ENCODE results near the gene C1orf35.

C1orf35 gene

GRCh38 chr1:228102791-228103620, at the start of gene C1orf35:
Gene C1orf35 (minus strand): TSS chr1:228103325. CDS start chr1:228103227, 98 bp downstream.
- DNase-seq: peak; percentile 96
- in situ Hi-C loops (cut with HindIII; ENCODE audit: low pct_ligation_motif_present, low pct_unique_long_range_greater_than_20kb, low sequenced_read_pairs): no loop called here

DNA sequence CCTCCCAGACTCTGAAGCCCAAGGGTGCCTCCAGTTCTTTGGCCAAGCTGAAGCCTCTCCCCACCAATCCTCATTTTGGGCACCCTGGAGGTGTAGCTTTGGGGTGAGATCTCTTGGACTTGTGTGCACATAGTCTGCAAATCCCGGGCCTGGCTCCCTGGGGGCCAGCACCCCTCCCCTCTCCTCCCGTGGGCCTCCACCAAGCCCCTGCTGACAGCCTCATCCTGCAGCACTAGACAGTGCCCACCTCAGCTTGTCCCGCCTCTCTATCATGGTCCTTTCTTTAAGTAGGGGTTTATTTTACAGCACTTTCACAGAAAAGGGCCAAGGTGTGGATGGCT, 49.8 kb upstream of the C1orf35 start:
- no peak for DNase-seq
- in situ Hi-C loops (cut with HindIII; ENCODE audit: low pct_ligation_motif_present, low pct_unique_long_range_greater_than_20kb, low sequenced_read_pairs): no loop called here

DNA sequence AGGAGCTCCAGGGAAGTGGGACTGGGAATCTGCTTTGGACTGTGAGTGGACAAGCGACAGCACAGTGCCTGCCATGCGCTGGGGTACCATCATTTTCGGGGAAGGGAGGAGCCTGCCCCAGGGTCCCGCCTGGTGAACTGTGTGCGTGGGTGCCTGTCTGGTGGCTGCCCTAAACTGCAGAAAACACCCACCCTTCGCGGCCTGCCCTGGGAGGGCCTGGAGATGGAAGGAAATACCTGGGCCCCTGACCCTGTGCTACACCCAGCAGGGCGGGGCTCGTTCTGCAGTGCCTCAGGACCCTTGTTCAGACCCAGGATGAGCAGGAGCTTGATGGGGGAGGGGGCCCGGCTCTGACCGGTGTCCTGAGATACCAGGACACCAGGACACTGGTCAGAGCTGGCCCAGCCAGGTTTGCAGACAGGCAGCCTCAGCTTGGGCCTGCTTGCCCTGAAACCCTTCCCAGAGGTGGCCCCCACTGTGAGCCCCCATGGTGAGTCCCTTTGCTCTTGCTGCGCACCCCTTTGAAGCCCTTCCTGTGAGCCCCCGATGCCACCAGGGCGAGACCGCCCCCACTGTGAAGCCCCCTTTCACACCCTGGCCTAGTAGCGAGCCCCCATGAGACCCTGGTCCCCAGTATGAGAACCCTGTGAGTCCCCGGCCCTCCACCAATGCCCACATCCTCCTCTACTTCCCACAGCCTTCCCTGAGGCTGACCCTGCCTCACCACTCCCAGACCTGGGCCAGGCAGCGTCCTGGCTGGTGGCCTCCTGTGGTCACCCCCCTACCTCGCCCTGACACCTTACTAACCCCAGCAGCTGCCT, 49.2 kb upstream of the C1orf35 start:
- no peak for DNase-seq
- in situ Hi-C loops (cut with HindIII; ENCODE audit: low pct_ligation_motif_present, low pct_unique_long_range_greater_than_20kb, low sequenced_read_pairs): no loop called here

GRCh38 chr1:228151180-228151925, 48.2 kb upstream of the C1orf35 start:
- in situ Hi-C loops (cut with HindIII; ENCODE audit: low pct_ligation_motif_present, low pct_unique_long_range_greater_than_20kb, low sequenced_read_pairs): no loop called here
- DNase-seq: no peak

DNA sequence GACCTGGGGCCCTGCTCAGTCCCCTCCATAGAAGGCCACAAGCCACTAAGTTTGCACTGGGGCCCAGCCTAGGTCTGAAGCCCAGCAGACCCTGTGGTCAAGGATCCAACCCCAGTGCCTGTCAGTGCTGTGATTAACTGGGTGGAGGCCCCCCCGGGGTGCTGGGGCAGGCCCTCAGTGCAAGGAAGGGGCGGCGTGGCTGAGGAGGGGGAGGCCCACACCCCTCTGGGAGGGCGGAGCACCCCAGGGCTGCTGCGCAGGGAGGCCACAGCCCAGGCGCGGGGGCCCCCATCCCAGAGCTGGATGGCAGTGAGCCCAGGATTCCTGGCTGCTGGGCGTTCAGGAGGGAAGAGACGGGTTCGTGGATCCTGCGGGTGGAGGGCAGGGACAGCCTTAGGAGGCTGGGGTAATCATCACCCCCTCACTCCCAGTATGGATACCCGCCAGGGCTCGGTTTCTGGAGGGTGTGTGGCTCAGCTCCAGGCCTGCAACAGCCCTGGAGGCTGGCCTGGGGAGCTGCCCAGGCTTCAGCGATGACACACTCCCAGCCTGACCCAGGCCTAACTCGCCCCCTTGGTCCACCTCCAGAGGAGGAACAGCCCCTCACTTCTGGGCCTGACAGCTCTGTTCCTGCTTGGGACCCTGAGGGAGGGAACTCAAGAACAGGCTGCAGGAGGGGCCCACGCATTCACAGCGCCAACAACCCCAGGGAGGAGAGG, 47.5 kb upstream of the C1orf35 start:
- peak; percentile 8 for DNase-seq
- in situ Hi-C loops (cut with HindIII; ENCODE audit: low pct_ligation_motif_present, low pct_unique_long_range_greater_than_20kb, low sequenced_read_pairs): no loop called here

DNA sequence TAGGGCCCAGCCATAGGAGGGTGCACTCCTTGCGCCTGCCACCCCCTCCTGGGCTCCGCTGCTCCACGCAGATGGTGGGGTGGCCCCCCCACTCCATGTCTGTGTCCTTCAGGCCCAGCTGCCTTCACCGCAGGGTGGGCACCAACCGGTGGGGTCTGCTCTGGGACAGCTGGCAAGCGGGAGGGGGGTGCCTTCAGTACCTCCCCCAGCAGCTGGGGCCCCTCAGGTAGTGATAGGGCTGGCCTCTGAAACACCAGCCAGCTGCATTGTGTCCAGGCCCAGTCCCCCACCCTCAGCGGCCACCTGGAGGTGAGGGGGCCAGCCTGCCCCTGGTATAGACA, 47.0 kb upstream of the C1orf35 start:
- in situ Hi-C loops (cut with HindIII; ENCODE audit: low pct_ligation_motif_present, low pct_unique_long_range_greater_than_20kb, low sequenced_read_pairs): no loop called here
- no peak for DNase-seq

DNA sequence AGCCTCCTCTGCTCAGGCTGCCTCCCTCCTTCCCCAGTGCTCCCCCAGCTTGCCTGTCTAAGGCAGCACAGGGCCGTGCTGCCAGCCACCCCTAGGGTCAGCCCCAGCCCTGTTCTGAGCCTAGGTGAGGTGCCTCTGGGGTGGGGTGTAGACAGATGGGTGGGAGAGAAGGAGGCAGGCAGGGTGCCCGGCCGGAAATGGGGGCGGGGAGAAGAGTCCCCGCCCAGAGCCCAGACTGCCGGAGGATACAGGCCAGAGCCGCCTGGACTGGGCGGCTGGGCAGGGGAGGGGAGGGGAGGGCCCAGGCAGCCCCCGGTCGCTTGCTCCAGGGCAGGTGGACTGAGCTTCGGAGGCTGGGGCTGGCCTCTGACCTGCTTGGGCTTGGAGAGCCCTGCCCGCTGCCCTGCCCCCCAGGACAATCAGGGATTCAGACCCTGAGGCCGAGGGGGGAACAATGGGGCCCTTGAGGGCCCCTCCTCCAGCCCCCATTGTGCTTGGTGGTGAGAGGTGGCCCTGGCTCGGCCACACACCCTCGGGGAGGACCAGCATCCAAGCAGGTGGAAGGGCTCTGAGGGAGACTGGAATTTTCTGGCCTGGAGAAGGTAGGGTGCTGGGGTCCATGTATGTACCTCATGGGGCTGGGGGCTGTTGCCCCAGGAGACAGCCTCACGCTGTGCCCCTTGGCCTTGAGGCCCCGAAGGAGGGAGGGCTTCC, 46.4 kb upstream of the C1orf35 start, which contains the start of gene GJC2:
TSS of gene GJC2 (plus strand) at position 525 of the 714 bp plus-strand sequence. CDS start 7,829 bp downstream, outside the sequence.
- DNase-seq: no peak
- in situ Hi-C loops (cut with HindIII; ENCODE audit: low pct_ligation_motif_present, low pct_unique_long_range_greater_than_20kb, low sequenced_read_pairs): no loop called here

GRCh38 chr1:228148935-228149405, 45.8 kb upstream of the C1orf35 start:
- no peak for DNase-seq
- in situ Hi-C loops (cut with HindIII; ENCODE audit: low pct_ligation_motif_present, low pct_unique_long_range_greater_than_20kb, low sequenced_read_pairs): no loop called here

DNA sequence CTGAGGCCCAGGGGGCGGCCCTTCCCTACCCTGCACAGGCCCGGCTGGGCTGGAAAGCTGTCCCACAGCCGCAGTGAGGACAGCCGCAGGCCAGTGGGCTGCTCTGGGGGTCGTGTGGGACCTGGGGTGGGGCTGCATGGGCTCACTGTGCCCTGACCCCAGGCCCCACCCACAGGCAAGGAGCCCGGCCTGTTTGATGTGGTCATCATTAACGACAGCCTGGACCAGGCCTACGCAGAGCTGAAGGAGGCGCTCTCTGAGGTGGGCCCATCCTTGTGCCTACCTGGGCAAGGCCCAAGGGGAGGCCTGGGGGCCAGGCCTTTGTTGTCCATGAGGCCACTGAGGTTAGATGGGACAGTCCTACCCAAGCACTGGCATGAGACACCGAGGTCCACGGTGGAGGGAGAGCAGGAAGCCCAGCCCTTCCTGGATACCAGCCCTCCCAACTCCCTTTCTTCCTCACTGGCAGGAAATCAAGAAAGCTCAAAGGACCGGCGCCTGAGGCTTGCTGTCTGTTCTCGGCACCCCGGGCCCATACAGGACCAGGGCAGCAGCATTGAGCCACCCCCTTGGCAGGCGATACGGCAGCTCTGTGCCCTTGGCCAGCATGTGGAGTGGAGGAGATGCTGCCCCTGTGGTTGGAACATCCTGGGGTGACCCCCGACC, 45.2 kb upstream of the C1orf35 start:
- DNase-seq: no peak
- in situ Hi-C loops (cut with HindIII; ENCODE audit: low pct_ligation_motif_present, low pct_unique_long_range_greater_than_20kb, low sequenced_read_pairs): no loop called here

DNA sequence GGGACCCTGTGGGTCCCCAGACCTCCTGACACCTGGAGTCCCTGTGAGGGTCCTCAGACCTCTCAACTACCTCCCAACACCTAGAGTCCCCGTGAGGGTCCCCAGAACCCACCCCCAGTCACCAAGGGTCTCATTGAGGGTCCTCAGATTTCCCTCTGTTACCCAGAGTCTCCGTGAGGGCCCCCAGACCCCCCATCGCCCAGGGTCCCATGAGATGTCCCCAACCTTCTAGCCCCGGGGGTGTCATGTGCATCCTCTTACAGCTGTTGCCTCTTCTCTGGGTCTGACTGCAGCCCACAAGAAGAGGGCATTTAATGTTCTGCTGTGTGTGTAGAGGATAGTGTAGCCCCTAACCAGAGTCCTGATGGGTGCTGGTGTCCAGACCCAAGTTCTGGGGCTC, 44.6 kb upstream of the C1orf35 start:
- DNase-seq: no peak
- in situ Hi-C loops (cut with HindIII; ENCODE audit: low pct_ligation_motif_present, low pct_unique_long_range_greater_than_20kb, low sequenced_read_pairs): no loop called here

DNA sequence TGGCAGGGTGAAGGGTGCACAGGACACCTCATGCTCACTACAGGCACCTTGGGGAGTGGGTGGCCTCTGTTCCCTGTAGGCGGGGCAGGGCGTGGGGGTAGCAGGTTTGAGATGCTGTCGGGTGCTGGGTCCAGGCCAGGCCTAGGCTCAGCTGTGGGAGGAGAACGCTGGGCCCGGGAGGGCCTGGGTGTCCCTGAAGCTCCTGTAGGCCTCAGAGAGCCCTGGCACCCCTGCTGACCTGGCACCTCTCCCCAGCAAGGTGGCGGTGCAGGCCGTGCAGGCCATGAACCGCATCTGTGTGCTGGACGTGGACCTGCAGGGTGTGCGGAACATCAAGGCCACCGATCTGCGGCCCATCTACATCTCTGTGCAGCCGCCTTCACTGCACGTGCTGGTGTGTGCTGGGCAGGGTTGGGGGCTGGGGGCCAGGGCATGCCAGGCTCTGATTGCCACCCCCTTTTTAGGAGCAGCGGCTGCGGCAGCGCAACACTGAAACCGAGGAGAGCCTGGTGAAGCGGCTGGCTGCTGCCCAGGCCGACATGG, 44.1 kb upstream of the C1orf35 start:
- no peak for DNase-seq
- in situ Hi-C loops (cut with HindIII; ENCODE audit: low pct_ligation_motif_present, low pct_unique_long_range_greater_than_20kb, low sequenced_read_pairs): no loop called here

DNA sequence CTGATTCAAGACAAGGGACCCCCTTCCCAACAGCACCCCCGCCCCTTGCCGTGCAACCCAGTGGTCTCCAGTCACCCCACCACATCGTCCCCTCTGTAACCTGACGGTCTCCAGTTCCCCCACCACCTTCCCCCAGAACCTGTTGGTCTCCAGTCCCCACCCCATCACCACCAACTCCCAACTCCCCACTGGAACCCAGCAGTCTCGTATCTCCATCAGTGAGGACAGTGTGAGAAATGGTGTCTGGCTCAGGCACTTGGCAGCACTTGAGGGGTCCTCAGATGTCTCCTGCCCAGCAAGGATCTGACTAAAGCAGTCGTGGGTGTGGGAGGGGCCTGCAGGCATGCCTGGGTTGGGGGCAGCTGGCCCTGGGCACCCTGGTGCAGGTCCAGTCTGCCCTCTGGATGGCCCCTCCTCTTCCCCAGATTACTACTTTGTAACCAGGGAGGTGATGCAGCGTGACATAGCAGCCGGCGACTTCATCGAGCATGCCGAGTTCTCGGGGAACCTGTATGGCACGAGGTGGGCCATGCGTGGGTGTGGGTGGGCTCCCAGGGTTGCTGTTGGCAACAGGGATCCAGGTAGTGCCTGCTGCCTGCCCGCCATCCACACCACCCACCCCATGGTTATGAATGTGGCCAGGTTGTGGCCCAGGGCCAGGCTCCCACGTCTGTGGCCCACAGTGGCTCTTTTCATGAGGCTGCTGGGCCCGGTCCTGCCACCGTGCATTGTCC, 43.5 kb upstream of the C1orf35 start:
- in situ Hi-C loops (cut with HindIII; ENCODE audit: low pct_ligation_motif_present, low pct_unique_long_range_greater_than_20kb, low sequenced_read_pairs): no loop called here
- no peak for DNase-seq

DNA sequence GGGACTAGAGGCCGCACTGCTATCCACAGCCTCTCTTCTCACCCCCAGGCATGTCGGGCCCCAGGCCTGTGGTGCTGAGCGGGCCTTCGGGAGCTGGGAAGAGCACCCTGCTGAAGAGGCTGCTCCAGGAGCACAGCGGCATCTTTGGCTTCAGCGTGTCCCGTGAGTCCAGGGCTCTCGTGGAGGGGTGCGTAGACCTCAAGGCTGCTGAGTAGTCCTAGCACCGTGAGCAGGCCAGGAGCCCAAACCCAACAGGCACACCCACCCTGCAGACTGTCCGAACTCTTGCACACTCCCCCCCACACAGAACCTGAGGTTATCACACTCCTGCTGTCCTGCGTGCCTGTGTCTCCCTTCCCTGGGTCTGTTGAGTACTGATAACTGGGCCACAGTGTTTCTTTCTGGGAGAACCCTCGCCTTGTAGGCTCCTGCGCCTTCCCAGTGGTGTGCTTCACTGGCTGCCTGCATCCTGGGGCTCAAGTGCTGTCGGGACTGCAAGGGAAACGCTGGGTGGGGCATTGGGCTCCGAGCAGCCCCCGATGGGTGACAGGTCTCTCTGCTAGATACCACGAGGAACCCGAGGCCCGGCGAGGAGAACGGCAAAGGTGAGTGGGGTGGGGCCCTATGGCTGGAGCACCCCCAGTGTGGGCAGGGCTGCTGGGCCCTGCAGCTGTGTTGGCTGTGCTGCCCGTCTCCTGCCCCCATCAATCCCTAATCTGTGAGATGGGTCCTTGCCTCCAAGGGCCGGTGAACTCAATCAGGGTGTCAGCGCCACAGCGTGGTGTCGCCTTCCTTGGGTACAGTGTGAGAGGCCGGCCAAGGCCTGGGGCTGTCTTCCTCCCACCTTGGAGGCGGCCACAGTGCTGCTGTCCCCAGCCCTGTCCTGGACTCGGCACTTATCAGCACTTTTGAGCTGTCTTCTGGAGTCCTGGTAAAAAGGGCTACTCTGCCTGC, 42.6 kb upstream of the C1orf35 start:
- DNase-seq: no peak
- in situ Hi-C loops (cut with HindIII; ENCODE audit: low pct_ligation_motif_present, low pct_unique_long_range_greater_than_20kb, low sequenced_read_pairs): no loop called here

DNA sequence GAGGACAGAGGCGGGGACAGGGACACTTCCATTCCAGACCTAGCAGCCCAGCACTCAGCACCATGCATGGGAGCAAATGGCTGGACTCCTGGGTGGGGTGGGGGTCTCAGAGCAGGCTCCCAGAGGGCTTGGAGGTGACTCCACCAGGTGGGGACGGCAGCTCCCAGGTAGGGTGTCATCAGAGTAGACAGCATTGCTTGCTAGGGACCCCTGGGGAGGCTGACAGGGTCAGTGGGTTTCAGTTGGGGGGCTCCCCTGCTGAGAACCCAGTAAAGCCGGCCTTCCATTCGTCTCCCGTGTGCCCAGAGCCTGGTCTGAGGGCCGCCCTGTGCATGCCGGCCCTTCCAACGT, 41.8 kb upstream of the C1orf35 start:
- in situ Hi-C loops (cut with HindIII; ENCODE audit: low pct_ligation_motif_present, low pct_unique_long_range_greater_than_20kb, low sequenced_read_pairs): no loop called here
- DNase-seq: no peak

DNA sequence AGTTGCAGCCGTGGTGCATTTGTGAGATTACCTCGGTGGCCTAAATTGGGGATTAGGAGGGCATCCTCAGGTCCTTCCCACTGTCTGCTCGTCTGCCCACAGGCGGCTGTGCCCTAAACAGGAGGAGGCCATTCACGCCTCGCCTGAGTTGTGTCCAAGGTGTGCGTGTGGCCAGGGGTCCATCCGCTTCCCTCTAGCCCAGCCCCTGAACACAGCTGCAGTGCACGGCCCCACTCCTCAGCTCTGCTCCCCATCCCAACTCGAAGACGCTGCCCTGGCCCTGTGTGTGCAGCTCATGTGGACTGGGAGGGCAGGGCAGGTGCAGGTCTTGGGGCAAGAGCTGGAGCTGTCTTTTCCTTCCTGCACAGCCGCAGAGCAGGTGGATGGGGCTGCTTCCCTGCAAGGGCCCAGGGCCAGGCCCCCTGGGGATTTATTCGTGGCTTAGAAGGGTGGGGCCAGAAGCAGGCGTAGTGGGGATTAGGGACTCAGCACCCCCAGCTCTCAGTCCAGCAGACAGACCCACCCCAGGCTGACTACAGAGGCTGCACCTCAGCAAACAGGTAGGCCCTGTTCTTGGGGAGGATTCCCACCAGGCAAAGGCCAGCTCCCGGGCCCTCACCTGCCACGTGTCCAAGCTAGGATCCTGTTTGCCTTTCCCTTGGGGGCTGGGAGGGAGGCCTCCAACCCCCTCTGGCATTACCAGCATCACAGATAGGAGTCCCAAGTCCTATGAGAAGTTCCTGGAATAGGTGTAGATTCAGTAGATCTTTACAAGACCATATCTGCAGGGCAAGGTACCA, 41.3 kb upstream of the C1orf35 start:
- DNase-seq: no peak
- in situ Hi-C loops (cut with HindIII; ENCODE audit: low pct_ligation_motif_present, low pct_unique_long_range_greater_than_20kb, low sequenced_read_pairs): no loop called here
